NK-92 treated with Interleukin-12 subunit alpha and Interleukin-12 subunit beta, amount 100 ng/mL, for 24 hours (cell line): ENCODE results near the gene MALSU1.
A peak's percentile ranks its signal among the peaks of the same experiment; 100 is the strongest.

Source experiments
- DNase-seq: peaks from one replicate; lab custom pipeline; 2025; lab: John Stamatoyannopoulos, UW

MALSU1 gene

DNA sequence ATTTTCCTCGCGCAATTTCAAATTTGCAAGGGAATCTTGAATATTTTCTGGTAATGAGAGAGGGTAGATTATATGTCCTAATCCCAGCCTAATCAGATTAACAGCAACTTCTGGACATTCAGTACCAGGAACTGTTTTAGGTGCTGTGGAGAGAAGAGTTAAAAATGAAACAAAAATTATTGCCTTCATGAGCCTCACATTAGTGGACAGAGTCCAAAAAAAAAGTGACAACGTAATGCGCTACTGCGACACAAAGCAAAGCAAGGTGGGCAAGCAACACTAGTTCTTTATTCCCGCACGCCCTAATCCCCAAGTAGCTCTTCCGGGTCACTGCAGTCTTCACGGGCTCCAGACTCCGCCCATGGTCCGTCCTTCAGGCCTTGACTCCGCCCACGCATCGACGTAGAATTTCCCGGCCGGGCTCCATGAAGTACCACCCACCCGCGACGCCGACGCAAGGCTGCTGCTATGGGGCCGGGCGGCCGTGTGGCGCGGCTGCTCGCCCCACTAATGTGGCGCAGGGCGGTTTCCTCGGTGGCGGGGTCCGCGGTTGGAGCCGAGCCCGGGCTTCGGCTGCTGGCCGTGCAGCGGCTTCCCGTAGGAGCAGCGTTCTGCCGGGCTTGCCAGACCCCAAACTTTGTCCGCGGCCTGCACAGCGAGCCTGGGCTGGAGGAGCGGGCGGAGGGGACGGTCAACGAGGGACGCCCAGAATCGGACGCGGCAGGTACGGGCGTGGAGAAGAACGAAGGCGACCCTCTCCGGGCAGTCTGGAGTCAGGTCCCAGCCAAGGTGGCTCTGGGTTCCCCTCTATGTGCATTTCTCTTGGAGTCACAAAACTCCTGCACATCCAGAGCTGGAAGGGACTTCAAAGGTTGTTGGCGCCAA lies at the start of gene MALSU1:
TSS of gene MALSU1 (plus strand) at position 455 of the 885 bp plus-strand sequence. CDS start at position 469, 14 bp downstream.
- peak; percentile 88 for DNase-seq

DNA sequence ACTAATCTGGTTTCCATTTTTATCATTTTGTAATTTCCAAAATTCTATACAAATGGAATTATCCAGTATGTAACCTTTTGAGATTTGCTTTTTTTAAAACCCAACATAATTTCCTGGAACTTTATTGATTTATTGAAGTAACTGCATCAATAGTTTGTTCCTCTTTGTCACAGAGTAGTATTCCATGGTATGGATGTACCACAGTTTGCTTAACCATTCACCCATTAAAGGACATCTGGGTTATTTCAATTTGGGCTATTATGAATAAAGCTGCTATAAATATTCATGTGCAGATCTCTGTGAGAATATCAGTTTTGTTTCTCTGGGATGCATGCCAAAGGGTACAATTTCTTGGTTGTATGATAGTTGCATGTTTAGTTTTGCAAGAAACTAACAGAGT lies 49.7 kb upstream of the MALSU1 start:
- no peak for DNase-seq

DNA sequence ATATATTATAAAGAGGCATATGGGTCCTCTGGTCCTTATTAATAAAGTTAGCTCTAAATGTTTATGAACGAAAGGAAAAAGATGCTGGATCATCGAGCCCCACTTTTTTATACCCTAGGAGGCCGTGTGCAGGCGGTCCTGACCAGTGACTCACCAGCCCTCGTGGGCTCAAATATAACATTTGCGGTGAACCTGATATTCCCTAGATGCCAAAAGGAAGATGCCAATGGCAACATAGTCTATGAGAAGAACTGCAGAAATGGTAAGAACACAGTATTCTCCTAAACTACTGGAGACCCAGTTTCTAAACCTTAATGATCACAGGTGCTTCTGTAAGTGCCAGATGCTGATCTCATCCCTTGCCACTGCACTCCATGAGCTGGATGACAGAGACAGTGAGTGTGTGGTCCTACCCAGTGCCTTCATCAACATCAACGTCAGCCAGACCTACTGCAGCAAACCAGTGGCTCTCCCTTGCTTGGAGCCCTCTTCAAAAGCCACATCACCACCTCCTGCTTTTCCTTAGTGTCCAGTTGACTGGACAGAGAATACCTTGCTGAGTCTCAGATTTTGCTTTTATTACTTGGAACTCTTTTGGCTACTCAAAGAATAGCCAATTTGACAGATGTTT lies 45.0 kb upstream of the MALSU1 start:
- no peak for DNase-seq

DNA sequence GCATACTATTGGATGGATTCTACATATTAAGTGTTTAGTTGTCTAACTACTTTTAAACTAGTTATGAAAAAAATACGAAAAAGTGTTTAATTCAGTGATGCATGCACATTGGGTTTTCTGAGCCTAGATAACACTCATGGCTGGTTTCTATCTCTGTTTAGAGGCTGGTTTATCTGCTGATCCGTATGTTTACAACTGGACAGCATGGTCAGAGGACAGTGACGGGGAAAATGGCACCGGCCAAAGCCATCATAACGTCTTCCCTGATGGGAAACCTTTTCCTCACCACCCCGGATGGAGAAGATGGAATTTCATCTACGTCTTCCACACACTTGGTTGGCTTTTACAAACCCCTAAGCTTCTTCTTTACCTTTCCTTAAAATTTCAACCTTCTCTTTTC lies 42.4 kb upstream of the MALSU1 start:
- DNase-seq = no peak

DNA sequence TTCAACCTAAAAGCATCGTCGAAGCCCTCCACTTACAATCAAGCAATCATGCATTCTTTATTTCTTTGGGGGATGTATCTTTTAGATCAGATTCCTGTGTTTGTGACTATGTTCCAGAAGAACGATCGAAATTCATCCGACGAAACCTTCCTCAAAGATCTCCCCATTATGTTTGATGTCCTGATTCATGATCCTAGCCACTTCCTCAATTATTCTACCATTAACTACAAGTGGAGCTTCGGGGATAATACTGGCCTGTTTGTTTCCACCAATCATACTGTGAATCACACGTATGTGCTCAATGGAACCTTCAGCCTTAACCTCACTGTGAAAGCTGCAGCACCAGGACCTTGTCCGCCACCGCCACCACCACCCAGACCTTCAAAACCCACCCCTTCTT lies 38.8 kb upstream of the MALSU1 start:
- DNase-seq = no peak

DNA sequence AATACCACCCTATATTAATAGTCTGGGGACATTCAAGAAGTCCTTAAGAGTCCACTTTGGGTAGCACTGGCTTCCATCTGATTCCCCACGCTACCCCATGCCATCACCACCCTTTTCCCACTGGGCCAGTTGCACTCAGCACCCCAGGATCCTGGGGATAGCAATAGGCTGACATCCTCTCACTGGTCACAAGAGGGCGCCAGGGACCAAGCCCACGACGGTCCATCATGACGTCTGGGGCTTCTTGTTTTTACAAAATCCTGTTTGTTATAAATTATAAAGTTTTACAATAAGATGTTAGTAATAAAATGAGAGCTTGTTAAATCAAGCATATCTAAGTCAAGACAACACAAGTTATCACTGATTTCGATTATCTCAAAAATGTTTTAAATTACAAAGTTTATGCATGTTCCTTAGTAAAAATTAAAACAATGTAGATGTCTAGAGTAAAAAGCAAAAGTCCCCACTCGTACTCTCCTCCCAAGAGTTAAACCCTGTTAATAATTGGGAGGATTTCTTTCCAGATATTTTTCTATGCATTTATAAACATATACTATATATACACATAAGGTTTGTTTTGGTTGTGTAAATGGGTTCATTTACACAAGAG lies 37.2 kb upstream of the MALSU1 start:
- peak; percentile 30 for DNase-seq

DNA sequence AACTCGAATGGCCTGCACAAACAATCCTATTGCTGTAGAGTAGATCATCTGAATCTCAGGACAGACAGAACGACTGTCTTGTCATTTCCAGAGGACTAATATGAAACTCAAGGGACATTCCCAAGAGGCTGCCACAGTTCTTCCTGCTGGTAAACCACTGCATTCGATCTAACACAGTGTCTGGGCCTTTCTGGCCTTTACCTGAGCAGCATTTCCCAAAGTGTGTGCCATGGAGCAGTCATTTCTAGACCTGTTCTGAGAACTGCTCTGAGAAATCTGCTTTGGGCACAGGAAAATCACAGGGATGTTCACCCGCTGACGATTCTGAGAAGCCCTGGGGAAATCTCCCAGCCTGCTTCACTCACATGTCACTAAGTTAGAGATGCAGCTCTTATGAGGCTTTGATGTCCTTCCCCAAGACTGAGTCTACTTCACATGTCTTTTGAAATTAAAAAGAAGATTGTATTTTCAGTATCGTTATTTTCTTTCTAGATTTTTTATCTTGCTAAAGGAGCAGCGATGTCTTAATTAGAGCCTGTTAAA lies 34.2 kb upstream of the MALSU1 start:
- DNase-seq = no peak

DNA sequence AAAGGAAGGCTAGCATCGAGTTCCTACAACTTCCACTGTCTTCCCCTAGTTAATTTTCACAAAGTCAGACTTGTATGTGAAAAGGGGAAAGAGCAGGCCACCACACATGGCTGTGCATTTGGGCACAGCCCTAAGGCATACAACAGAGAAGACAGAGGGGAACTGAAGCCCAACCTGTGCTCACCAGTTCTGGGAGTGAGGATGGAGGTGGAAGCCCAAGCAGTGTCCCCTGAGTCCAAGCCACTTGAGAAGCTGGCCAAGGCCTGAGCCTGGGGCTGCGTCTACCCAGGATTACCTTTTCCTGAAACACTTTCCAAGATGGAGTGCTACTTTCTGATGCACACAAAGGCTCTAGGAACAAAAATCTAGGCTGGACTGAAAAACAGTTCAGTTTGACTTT lies 32.2 kb upstream of the MALSU1 start:
- DNase-seq = no peak

DNA sequence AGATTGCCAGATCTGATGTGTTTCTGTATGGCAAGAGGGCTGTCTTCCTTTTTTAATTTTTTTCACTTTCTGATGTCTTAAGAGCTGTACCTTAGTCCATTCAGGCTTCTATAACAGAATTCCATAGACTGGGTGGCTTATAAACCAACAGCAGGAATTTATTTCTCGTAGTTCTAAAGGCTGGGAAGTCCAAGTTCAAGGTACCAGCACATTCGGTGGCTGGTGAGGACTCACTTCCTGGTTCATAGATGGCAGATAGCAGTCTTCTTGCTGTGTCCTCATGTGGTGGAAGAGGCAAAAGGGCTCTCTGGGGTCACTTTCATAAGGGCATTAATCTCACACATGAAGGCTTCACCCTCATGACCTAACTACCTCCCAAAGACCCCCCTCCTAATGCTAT lies 31.8 kb upstream of the MALSU1 start:
- no peak for DNase-seq

DNA sequence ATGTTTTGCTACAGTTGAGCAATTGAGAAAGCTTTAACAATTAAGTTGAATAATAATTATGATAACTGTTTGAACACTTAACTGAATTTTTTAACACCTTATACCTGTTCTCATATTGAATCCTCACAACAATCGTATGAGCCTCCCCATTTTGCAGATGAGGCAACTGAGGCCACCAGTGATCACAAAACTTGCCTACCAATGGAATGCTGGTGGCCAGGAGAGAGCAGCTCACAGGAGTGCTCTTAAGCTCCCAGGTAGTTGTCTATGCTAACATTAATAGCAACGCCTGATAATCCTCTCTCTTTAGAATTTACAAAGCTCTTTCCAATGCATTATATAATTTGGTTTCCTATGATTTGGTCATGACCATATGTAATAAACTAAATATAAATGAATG lies 31.0 kb upstream of the MALSU1 start:
- DNase-seq = no peak

DNA sequence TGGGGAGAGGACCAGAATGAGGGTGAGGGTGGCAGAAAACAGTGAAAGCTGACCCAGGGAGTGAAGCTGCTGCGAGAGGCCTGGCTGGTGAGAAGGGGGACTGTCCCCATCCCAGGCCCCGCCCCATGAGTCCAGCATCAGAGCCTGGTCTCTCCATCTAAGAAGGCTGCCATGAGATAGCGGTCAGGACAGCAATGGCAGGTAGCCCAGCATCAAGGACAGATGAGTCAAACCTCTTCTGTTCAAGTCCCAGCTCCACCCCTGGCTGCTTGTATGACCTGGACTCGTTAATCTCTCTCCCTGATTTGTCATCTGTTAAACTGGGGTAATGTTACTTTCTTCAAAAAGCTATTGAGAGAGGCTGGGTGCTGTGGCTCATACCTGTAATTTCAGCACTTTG lies 30.4 kb upstream of the MALSU1 start:
- no peak for DNase-seq

DNA sequence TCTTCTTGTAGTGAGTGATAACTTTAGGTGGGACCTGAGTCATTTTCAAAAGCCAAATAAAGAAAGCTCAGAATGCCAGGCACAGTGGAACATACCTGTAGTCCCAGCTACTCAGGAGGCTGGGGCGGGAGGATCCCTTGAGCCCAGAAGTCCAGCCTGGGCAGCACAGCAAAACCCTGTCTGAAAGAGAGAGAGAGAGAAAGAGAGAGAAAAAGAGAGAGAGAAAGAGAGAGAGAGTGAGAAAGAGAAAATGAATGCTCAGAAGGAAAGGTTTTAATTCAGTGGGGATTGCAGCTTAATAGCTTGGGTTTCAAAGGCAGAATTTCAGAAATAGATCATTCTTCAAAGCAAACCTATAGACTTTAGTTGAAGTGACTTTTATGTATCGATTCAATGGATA lies 26.9 kb upstream of the MALSU1 start:
- DNase-seq = no peak

DNA sequence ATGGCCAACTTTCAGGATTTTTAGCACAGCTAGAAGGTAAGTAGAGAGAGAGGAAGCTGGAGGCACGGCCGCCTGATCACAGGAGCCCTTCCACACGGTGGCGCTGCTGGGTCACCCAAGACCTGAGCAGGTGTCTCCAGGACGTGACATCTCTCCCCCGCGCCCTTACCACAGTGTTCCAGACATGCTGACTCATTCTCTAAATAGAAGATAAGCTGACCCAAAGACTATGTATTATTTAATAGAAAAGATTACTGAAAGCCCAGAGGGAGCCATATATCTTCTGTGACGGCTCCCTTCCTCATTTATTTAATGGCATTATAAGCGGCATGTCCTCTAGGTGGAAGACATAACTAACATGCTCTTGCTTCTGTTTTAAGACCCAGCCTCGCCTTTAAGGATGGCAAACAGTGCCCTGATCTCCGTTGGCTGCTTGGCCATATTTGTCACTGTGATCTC lies 26.0 kb upstream of the MALSU1 start:
- peak; percentile 85 for DNase-seq

DNA sequence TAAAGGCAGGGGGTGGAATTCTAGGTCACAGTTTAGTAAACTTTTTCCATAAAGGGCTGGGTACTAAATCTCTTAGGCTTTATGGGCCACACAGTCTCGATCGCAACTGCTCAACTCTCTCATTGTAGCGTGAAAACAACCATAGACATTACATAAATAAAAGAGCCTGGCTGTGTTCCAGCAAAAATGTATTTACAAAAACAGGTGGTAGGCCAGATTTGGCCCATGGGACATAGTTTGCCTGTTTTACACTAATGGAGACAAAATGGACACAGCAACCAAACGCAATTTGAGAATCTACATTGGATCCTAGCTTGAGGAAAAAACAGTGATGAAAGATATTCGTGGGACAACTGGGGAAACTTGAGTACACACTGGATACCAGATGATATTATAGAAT lies 23.2 kb upstream of the MALSU1 start:
- DNase-seq = no peak

DNA sequence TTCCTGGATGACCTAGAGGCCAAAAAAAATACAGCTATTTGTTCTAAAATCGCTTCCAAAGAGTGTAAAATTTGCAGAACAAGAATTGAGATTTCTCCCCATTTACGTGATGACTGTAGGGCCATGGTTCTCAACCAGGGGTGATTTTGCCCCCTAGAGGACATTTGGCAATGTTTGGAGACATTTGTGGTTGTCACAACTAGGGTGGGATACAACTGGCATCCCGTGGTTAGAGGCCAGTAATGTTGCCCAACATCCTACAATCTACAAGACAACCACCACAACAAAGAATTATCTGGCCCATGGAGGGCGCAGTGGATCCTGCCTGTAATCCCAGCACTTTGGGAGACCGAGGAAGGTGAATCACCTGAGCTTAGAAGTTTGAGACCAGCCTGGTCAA lies 22.8 kb upstream of the MALSU1 start:
- DNase-seq = no peak

DNA sequence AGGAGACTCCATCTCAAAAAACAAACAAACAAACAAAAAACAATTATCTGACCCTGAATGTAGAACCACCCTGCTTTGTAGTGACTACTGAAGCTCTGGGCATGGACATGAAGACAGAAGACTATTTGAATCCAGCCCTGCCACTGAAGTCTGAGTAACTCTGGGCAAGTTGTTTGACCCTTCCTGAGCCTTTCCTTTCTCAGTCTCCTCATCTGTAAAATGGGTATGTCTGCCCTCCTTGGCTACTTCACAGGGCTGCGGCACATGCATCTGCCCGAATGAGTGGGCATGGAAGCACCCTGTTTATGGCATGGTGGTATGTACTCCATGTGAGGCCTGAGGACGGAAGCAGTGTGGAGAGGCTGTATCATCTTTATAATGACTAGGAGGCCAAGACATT lies 22.2 kb upstream of the MALSU1 start:
- DNase-seq = no peak

DNA sequence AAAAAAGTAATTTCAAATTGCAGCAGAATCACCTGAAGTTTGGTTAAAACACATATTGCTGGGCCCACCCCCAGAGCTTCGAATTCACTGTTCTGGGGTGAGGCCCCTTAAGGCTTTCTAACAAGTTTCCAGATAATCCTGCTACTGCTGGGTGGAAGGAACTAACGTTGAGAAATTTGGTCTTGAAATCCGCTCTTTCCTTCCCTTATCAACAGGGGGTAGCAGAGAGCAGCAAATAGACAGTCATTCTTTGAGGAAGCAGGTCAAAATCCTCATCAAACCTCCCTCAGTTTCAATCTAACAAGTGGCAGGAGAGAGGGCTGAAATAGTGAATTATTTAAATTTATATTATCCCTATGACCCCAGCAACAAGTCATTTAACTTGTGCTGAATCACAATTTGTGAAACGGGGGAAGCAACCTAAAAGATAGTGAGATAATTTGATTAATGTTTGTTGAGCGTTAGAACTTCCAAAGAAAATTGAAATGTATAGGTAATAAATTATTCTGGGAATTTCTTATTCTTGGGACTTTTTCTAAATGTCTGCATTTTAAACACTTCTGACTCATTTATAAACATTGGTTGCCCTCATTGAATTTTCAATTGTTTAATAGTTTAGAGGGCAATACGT lies 21.7 kb upstream of the MALSU1 start:
- no peak for DNase-seq

DNA sequence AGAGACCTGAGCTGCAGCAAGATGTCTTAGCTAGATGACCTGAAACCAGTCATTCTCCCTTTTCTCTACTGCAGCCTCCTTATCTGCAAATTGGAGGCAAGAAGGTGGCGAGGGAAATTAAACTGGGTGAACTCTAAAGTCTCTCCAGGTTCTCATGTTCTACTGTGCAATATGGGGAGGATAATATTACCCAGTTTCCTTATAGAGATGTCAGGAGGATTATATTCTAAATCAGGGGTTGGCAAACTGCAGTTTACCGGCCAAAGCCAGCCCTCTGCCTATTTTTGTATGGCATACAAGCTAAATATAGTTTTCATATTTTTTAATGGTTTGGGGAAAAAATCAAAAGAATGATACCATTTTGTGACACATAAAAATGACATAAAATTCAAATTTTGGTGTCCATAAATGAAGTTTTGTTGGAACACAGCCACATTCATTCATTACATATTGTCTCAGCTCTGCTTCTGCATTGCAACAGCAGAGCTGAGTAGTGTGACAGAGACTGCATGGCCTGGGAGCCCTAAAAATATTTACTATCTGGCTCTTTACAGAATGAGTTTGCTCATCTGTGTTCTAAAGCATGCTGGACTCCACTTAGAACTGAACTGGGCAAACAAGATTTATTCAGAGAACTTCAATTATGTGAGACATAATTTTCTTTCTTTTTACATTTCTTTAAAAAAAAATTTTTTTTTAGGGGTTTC lies 19.2 kb upstream of the MALSU1 start:
- no peak for DNase-seq

DNA sequence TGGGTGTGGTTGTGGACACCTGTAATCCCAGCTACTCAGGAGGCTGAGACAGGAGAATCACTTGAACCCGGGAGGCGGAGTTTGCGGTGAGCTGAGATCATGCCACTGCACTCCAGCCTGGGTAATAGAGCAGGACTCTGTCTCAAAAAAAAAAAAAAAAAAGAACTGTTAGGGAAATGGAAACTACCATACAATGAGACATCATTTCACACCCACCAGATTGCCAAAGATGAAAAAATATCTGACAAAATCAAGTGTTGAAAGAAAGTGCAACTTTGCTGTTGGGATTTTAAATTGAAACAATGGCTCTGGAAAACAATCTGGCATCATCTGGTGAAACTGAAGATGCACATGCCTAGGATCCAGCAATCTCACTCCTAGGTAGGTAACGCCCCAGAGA lies 16.1 kb upstream of the MALSU1 start:
- DNase-seq = no peak

DNA sequence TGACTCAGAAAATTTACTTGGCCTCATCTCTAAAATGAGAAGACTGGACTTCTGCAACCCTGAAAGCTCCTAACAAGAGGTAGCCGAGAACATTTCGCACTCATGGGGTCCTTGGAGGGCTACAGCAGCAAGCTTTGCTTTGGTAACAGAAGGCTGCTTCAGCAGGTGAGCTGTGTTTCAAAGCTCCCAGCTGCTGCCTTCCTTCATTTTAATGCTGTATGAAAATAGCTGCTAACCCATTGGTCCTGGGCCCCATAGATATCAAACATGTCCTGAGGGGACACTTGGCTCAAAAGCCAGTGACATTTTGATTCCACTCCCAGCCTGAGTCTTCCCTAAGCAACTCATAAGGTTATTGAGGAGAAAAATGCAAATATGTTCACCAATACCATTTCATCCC lies 14.3 kb upstream of the MALSU1 start:
- no peak for DNase-seq
